ENCODE measurements around the gene ADGRL3.

The ADGRL3 gene

DNA sequence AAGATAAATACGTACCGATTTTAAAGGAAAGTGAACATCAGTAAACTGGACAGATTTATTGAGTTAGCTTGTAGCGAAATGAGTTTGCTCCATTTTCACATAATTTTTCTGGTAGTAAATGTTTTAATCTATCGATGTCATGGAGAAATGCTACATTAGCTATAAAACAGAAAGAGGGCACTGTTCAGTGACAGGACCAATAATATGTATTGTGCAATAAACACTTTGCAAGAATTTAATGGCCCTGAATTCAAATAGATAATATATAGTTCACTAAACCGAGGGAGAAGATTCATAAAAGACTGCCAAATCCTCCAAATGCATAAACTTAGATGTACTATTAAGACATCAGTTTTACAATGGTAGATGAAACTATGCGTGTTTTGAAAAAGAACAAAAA, 516.3 kb downstream of the ADGRL3 start:
- DNase-seq (ENCODE audit: low read depth): no peak
- TF ChIP-seq, protein P1, sequence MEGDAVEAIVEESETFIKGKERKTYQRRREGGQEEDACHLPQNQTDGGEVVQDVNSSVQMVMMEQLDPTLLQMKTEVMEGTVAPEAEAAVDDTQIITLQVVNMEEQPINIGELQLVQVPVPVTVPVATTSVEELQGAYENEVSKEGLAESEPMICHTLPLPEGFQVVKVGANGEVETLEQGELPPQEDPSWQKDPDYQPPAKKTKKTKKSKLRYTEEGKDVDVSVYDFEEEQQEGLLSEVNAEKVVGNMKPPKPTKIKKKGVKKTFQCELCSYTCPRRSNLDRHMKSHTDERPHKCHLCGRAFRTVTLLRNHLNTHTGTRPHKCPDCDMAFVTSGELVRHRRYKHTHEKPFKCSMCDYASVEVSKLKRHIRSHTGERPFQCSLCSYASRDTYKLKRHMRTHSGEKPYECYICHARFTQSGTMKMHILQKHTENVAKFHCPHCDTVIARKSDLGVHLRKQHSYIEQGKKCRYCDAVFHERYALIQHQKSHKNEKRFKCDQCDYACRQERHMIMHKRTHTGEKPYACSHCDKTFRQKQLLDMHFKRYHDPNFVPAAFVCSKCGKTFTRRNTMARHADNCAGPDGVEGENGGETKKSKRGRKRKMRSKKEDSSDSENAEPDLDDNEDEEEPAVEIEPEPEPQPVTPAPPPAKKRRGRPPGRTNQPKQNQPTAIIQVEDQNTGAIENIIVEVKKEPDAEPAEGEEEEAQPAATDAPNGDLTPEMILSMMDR (conservative IDR thresholded peaks at IDR 0.05; ENCODE audit: control insufficient read depth, insufficient read depth, low read depth, low read length): no peak
- no peak overlapping the region for H3K4me3 ChIP-seq (ENCODE audit: control insufficient read depth, low read depth, low read length)

DNA sequence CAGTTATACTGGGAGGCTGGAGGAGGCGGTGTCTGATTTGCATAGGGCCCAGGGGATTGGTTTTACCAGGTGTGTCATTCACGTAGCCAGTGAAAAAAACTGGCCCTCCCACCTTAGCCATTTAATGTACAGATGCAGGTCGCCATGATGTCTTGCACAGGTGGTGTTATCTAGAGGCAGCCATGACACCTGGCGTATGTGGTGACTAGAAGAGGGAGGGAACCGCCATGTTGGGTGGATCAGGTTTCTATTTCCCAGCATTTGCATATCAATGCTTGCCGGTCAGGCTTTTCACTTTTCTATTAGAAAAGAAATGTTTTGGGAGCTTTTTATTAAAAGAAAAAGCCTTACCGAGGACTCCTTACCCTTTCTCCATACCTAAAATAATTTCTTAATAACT, 523.4 kb downstream of the ADGRL3 start:
- H3K4me3 ChIP-seq (ENCODE audit: control insufficient read depth, low read depth, low read length): no peak overlapping the region
- DNase-seq (ENCODE audit: low read depth): no peak
- TF ChIP-seq, protein P1 (conservative IDR thresholded peaks at IDR 0.05; ENCODE audit: control insufficient read depth, insufficient read depth, low read depth, low read length): no peak

DNA sequence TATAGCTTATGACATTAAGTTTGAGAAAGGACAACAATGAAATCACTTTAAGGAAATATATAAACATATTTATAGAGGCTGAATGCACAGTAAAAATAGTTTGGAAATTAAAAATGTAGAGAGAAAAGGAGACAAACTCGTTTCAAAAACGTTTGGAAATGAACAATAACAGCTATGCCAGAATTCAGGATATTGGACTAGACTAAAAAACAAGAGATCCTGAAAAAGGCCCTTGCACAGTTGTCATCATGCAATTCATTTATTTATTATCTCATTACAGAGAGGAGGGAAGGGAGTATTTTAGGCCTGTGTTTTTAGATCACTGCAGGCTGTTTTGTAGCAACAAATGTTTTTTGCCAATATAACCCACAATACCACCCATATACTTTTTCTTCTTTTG, 527.2 kb downstream of the ADGRL3 start:
- no peak overlapping the region for H3K4me3 ChIP-seq (ENCODE audit: control insufficient read depth, low read depth, low read length)
- TF ChIP-seq, protein P1 (conservative IDR thresholded peaks at IDR 0.05; ENCODE audit: control insufficient read depth, insufficient read depth, low read depth, low read length): no peak
- DNase-seq (ENCODE audit: low read depth): no peak

DNA sequence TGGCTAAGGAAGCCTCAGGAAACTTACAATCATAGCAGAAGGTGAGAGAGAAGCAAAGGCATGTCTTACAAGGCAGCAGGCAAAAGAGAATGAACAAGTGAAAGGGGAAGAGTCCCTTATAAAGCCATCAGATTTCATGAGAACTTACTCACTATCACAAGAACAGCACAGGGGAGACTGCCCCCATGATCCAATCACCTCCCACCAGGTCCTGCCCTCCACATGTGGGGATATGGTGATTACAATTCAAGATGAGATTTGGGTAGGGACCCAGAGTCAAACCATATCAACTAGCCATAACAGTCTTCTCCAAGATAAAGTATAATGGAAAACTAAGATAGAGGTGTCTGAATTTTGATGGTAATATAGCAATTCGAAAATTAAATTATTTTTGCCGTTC, 534.3 kb downstream of the ADGRL3 start:
- DNase-seq (ENCODE audit: low read depth): no peak
- TF ChIP-seq, protein P1 (conservative IDR thresholded peaks at IDR 0.05; ENCODE audit: control insufficient read depth, insufficient read depth, low read depth, low read length): no peak
- H3K4me3 ChIP-seq (ENCODE audit: control insufficient read depth, low read depth, low read length): no peak overlapping the region

DNA sequence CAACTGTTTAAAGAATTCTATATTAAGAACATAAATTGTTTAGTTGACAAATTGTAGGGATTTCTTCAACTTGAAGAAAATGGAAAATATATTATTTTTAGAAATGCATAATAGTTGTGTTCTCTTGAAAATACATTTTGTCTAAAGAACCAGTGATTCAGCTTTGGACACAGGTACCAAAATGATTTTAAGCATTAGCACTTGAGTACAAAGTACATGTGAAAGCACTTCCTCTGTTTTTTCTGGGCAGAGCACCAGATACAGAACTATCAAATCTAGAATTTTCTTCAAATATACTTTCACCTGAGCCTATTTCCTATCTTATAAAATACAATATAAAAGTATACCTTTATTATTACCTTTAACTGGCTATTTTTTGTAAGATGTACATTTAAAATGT, 539.8 kb downstream of the ADGRL3 start:
- no peak overlapping the region for H3K4me3 ChIP-seq (ENCODE audit: control insufficient read depth, low read depth, low read length)
- TF ChIP-seq, protein P1 (conservative IDR thresholded peaks at IDR 0.05; ENCODE audit: control insufficient read depth, insufficient read depth, low read depth, low read length): no peak
- no peak for DNase-seq (ENCODE audit: low read depth)

DNA sequence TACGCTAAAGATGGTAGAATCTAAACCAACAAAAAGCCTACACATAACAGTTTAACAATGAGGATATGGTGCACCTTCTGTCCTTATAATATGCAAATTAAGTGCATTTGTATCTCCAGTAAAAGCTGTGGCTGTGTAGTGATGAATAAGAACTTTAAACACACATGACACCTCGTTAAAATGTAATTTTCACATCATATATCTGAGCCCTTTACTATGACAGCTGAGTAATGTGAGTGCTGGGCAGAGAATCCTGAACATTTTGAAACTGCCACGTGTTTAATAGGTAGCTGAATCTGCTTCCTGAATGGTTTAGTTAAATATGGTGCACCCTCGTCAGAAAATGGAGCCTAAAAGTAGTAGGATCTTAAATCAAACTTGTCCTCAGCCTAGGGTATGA, 540.8 kb downstream of the ADGRL3 start:
- no peak for DNase-seq (ENCODE audit: low read depth)
- no peak overlapping the region for H3K4me3 ChIP-seq (ENCODE audit: control insufficient read depth, low read depth, low read length)
- TF ChIP-seq, protein P1 (conservative IDR thresholded peaks at IDR 0.05; ENCODE audit: control insufficient read depth, insufficient read depth, low read depth, low read length): no peak
